Peyer's patch (tissue), 4 donors: ENCODE data around the gene SLX4IP.

ENCODE experiments used
- CTCF ChIP-seq, 6 experiments: fragments of 450-650 bp in 4 of 6; fragments of 200-600 bp in 2 of 6; sonication (generic) in 1 of 6; IDR thresholded peaks; one replicate each; pipeline ENCODE4 v1.5.1; 2017 to 2019; ENCODE audit warnings: antibody characterized with exemption in 6 of 6, mild to moderate bottlenecking in 3 of 6, moderate library complexity in 1 of 6
- POLR2A ChIP-seq, 2 donors: fragments of 450-650 bp; IDR thresholded peaks; one replicate each; pipeline ENCODE4 v1.5.1; 2017; ENCODE audit warnings: antibody characterized with exemption in 2 of 2, mild to moderate bottlenecking in 2 of 2, moderate library complexity in 2 of 2

DNA sequence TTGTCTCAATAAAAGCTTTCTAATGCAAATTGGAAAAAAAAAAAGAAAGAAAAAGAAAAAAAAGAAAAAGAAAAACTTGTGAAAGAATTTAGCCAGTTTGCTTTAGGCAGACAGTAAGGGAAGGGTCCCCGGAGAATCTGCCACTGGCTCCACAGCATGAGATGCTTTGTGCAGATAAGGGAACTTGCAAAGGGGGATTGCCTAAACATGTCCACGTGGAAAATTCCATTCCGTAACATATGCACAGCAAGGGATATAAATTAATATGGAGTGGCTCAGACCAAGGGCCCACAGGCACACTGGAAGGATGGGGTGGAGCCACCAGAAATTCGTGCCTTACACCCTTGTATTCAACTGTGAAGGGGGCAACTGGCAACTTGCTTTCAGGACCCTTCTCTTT, 46.5 kb upstream of the SLX4IP start:
- TF ChIP-seq POLR2A (IDR thresholded peaks at IDR 0.05) (no peak), CTCF (IDR thresholded peaks at IDR 0.05) (no peak)
